ENCODE measurements around the gene SPOCK1. TPM values are rescaled to one million over a fixed set of nuclear protein-coding genes. Genes with fewer than 3 reads are reported as not detected.

SPOCK1 gene
- total RNA-seq, 1 experiment from 2014 or later: 23.9 TPM

GRCh38 chr5:137357436-137357835 lies 141.7 kb downstream of the SPOCK1 start:
- no peak overlapping the region for H3K27ac ChIP-seq
- H3K4me3 ChIP-seq: no peak overlapping the region
- no peak overlapping the region for H3K4me2 ChIP-seq
- CTCF ChIA-PET: no interaction called here
- DNase-seq: no peak
- H4K20me1 ChIP-seq (ENCODE audit: insufficient read depth): no peaks in the 10 kb centered on the region
- no peaks in the 10 kb centered on the region for H3K27me3 ChIP-seq (ENCODE audit: insufficient read depth, low read depth)
- intact Hi-C loops (cut with micrococcal nuclease; ENCODE audit: unreplicated experiment): no loop called here
- TF ChIP-seq CTCF (conservative IDR thresholded peaks at IDR 0.05) (no peak), EZH2 (IDR thresholded peaks at IDR 0.05; ENCODE audit: low read depth) (no peak)
- H3K9me3 ChIP-seq (ENCODE audit: insufficient read depth, low read depth): no peaks in the 10 kb centered on the region
- POLR2A ChIA-PET (ENCODE audit: unreplicated experiment): no interaction called here
- no peaks in the 10 kb centered on the region for H3K36me3 ChIP-seq (ENCODE audit: low read depth)
- no peaks in the 10 kb centered on the region for H3F3A ChIP-seq (ENCODE audit: insufficient read depth, low read depth)
- H3K79me2 ChIP-seq (ENCODE audit: low read depth): no peaks in the 10 kb centered on the region
- no peaks in the 10 kb centered on the region for H3K9me2 ChIP-seq (ENCODE audit: insufficient read depth)
- no peak overlapping the region for H2AFZ ChIP-seq
- no peaks in the 10 kb centered on the region for H3K4me1 ChIP-seq (replicated peaks; ENCODE audit: insufficient read depth)
- no TSS peak for BruUV-seq (replicated peaks)

GRCh38 chr5:137356127-137356526 lies 143.0 kb downstream of the SPOCK1 start:
- Histone ChIP-seq H3K9me3 (ENCODE audit: insufficient read depth, low read depth) (no peaks in the 10 kb centered on the region), H3K4me2 (no peak overlapping the region), H3K27ac (no peak overlapping the region), H3K9me2 (ENCODE audit: insufficient read depth) (no peaks in the 10 kb centered on the region), H3K27me3 (ENCODE audit: insufficient read depth, low read depth) (no peaks in the 10 kb centered on the region), H2AFZ (no peak overlapping the region), H3K4me1 (replicated peaks; ENCODE audit: insufficient read depth) (no peaks in the 10 kb centered on the region), H4K20me1 (ENCODE audit: insufficient read depth) (no peaks in the 10 kb centered on the region), H3K4me3 (no peak overlapping the region), H3F3A (ENCODE audit: insufficient read depth, low read depth) (no peaks in the 10 kb centered on the region), H3K79me2 (ENCODE audit: low read depth) (no peaks in the 10 kb centered on the region), H3K36me3 (ENCODE audit: low read depth) (no peaks in the 10 kb centered on the region)
- no TSS peak for BruUV-seq (replicated peaks)
- intact Hi-C loops (cut with micrococcal nuclease; ENCODE audit: unreplicated experiment): no loop called here
- ChIA-PET POLR2A (ENCODE audit: unreplicated experiment) (no interaction called here), CTCF (no interaction called here)
- DNase-seq: no peak
- TF ChIP-seq CTCF (conservative IDR thresholded peaks at IDR 0.05) (no peak), EZH2 (IDR thresholded peaks at IDR 0.05; ENCODE audit: low read depth) (no peak)

GRCh38 chr5:137355708-137356107 lies 143.4 kb downstream of the SPOCK1 start:
- BruUV-seq (replicated peaks): no TSS peak
- H4K20me1 ChIP-seq (ENCODE audit: insufficient read depth): no peaks in the 10 kb centered on the region

More at GRCh38 chr5:137355708-137356107, 143.4 kb downstream of the SPOCK1 start:
- Histone ChIP-seq H3K4me3 (no peak overlapping the region), H3K27ac (no peak overlapping the region), H3K9me2 (ENCODE audit: insufficient read depth) (no peaks in the 10 kb centered on the region), H3F3A (ENCODE audit: insufficient read depth, low read depth) (no peaks in the 10 kb centered on the region), H3K36me3 (ENCODE audit: low read depth) (no peaks in the 10 kb centered on the region), H2AFZ (no peak overlapping the region), H3K9me3 (ENCODE audit: insufficient read depth, low read depth) (no peaks in the 10 kb centered on the region), H3K4me2 (no peak overlapping the region), H3K4me1 (replicated peaks; ENCODE audit: insufficient read depth) (no peaks in the 10 kb centered on the region), H3K27me3 (ENCODE audit: insufficient read depth, low read depth) (no peaks in the 10 kb centered on the region), H3K79me2 (ENCODE audit: low read depth) (no peaks in the 10 kb centered on the region)
- no peak for DNase-seq
- intact Hi-C loops (cut with micrococcal nuclease; ENCODE audit: unreplicated experiment): no loop called here
- POLR2A ChIA-PET (ENCODE audit: unreplicated experiment): no interaction called here
- CTCF ChIA-PET: no interaction called here
- TF ChIP-seq EZH2 (IDR thresholded peaks at IDR 0.05; ENCODE audit: low read depth): no peak
- no peak for TF ChIP-seq CTCF (conservative IDR thresholded peaks at IDR 0.05)

Measured in PC-9 (cell line).